Left renal cortex interstitium (tissue), 4 donors: ENCODE measurements around the gene MAPK9. TPM values are rescaled to one million over a fixed set of nuclear protein-coding genes. Genes with fewer than 3 reads are reported as not detected.
"Not testable (repeated sequence)": the region's sequence is repeated elsewhere in the genome, so short reads cannot be mapped to it uniquely, and the experiment has no call there.

Experiments used
- DNase-seq, 4 donors: peaks; one replicate each; pipeline ENCODE4 v3.0.0-alpha.2; 2013; ENCODE audit warnings: low read depth in 4 of 4, low spot score in 2 of 4, missing footprints in 1 of 4
- polyA plus RNA-seq, 4 donors: library from polyadenylated mRNA; unstranded; fragments of 120-200 nt; gene quantifications; one replicate each; pipeline ENCODE4 v1.2.1, GENCODE V29; 2013; ENCODE audit not compliant: insufficient read length in 4 of 4

MAPK9 gene
- polyA plus RNA-seq, 4 donors: 37.5 to 40.2 (median 39.9) TPM

GRCh38 chr5:180250329-180250728 is 41.6 kb downstream of the MAPK9 start:
- no peak for DNase-seq

- DNase-seq: no peak
Measured at GRCh38 chr5:180241600-180241999, 50.3 kb downstream of the MAPK9 start.

GRCh38 chr5:180238631-180239030 is 53.3 kb downstream of the MAPK9 start:
- no peak for DNase-seq

GRCh38 chr5:180235846-180236245 is 56.0 kb downstream of the MAPK9 start:
- no peak for DNase-seq

GRCh38 chr5:180235077-180235476 is 56.8 kb downstream of the MAPK9 start:
- no peak for DNase-seq

- no peak for DNase-seq
Measured at GRCh38 chr5:180234271-180234670, 57.6 kb downstream of the MAPK9 start.

GRCh38 chr5:180233729-180234128 is 58.2 kb downstream of the MAPK9 start:
- no peak for DNase-seq

GRCh38 chr5:180230017-180230416 is 61.9 kb downstream of the MAPK9 start:
- no peak for DNase-seq

- no peak for DNase-seq
Measured at GRCh38 chr5:180222056-180222455, 69.8 kb downstream of the MAPK9 start.

- no peak for DNase-seq
Measured at GRCh38 chr5:180217797-180218196, 74.1 kb downstream of the MAPK9 start.

GRCh38 chr5:180216646-180217171 is 75.2 kb downstream of the MAPK9 start:
- no peak for DNase-seq

GRCh38 chr5:180215783-180216630 is 75.9 kb downstream of the MAPK9 start:
- DNase-seq: no peak

GRCh38 chr5:180214870-180215770 is 76.8 kb downstream of the MAPK9 start:
- no peak for DNase-seq

- no peak for DNase-seq
Measured at GRCh38 chr5:180213657-180214207, 78.2 kb downstream of the MAPK9 start.

GRCh38 chr5:180213256-180213600 is 78.7 kb downstream of the MAPK9 start:
- no peak for DNase-seq

GRCh38 chr5:180212363-180213255 is 79.3 kb downstream of the MAPK9 start:
- no peak for DNase-seq

GRCh38 chr5:180211761-180212035 is 80.2 kb downstream of the MAPK9 start:
- DNase-seq: no peak

GRCh38 chr5:180210961-180211760 is 80.7 kb downstream of the MAPK9 start:
- DNase-seq: no peak

GRCh38 chr5:180210077-180210476 is 81.8 kb downstream of the MAPK9 start:
- not testable (repeated sequence) for DNase-seq
